ENCODE results near the gene CCDC85A. TPM values are rescaled to one million over a fixed set of nuclear protein-coding genes. Genes with fewer than 3 reads are reported as not detected.

Gene CCDC85A
- polyA plus RNA-seq, 1 of the 3 experiments (the other 2 are of a cell fraction), result 48.7 TPM

- H3K4me1 ChIP-seq (ENCODE audit: control insufficient read depth in 1 of 2, insufficient read depth in 2 of 2, low read depth in 1 of 2, low read length in 1 of 2), result peaks cover 0 to 24% of the 10 kb centered on the region in 2 experiments; a peak in 1 of 4 replicates
- peak overlapping the region in 1 of 2 experiments; percentile 73; a peak in 3 of 4 replicates for H3K27ac ChIP-seq (ENCODE audit: low read depth in 2 of 2, low read length in 1 of 2)
- H3K79me2 ChIP-seq (ENCODE audit: insufficient read depth), result peaks cover 100% of the 10 kb centered on the region
- POLR2A ChIA-PET, result no interaction called here
- TF ChIP-seq EP300 (IDR thresholded peaks at IDR 0.05; ENCODE audit: borderline replicate concordance in 1 of 2, low read depth in 1 of 2, low read length in 1 of 2), result peak in 1 of 2 experiments; percentile 56; a peak in 1 of 4 replicates
- TF ChIP-seq SIN3A (IDR thresholded peaks at IDR 0.05; ENCODE audit: borderline replicate concordance, low read depth, low read length), result no peak
- TF ChIP-seq PBX3 (IDR thresholded peaks at IDR 0.05), result peak; percentile 52
- TF ChIP-seq JUND (IDR thresholded peaks at IDR 0.05), result peak; percentile 38
- TF ChIP-seq RXRA (IDR thresholded peaks at IDR 0.05; ENCODE audit: borderline replicate concordance, low read depth), result no peak
- peak; percentile 68; the same call in 1 of the 2 replicates for TF ChIP-seq TCF12 (IDR thresholded peaks at IDR 0.05)
- no peak for TF ChIP-seq GABPA (IDR thresholded peaks at IDR 0.05; ENCODE audit: low read depth)
- TF ChIP-seq REST (IDR thresholded peaks at IDR 0.05; ENCODE audit: low read depth, low read length), result no peak
- TF ChIP-seq USF1 (IDR thresholded peaks at IDR 0.05; ENCODE audit: borderline replicate concordance, low read depth), result 0 out of 2 replicates have a peak, but pooled peaks have one; percentile 13
- H3K4me3 ChIP-seq (ENCODE audit: low read depth in 2 of 2, low read length in 1 of 2), result no peak overlapping the region
- H3K9me2 ChIP-seq, result no peaks in the 10 kb centered on the region
- peaks cover 28 to 76% of the 10 kb centered on the region in 2 experiments for H3K36me3 ChIP-seq (replicated peaks in 1 of 2; ENCODE audit: control insufficient read depth in 1 of 2, insufficient read depth in 2 of 2, low read length in 1 of 2)
- no peaks in the 10 kb centered on the region for H3K9me3 ChIP-seq
- no peak for DNase-seq
- H3K9ac ChIP-seq, result peak overlapping the region; percentile 15; the same call in 1 of the 2 replicates
- H3F3A ChIP-seq (replicated peaks; ENCODE audit: insufficient read depth), result peaks cover 50% of the 10 kb centered on the region
- 2% methylated on average over 1 of the region's 1 CpG for WGBS (ENCODE audit: low lambda C conversion rate)
- peaks cover 66% of the 10 kb centered on the region for H4K20me1 ChIP-seq (ENCODE audit: insufficient read depth)
- H2AFZ ChIP-seq (ENCODE audit: low read depth), result no peak overlapping the region
- peak overlapping the region; percentile 53; the same call in 1 of the 2 replicates for H3K4me2 ChIP-seq
- H3K27me3 ChIP-seq (ENCODE audit: insufficient read depth), result no peaks in the 10 kb centered on the region
- CTCF ChIA-PET, result interaction anchor here (1.0 to 1.4 kb wide), 2 partner anchors 24 to 130 kb away, joined by 3 to 8 read pairs; partner anchors contain the start of gene CCDC85A
These were observed 24.0 kb downstream of the CCDC85A start for GRCh38 chr2:56207760-56208159.

GRCh38 chr2:56208380-56208779 lies 24.6 kb downstream of the CCDC85A start:
- peaks cover 57% of the 10 kb centered on the region for H3F3A ChIP-seq (replicated peaks; ENCODE audit: insufficient read depth)
- CTCF ChIA-PET, result interaction anchor here (1.2 kb wide), 1 partner anchor 24 kb away, joined by 4 read pairs; the partner anchor contains the start of gene CCDC85A
- POLR2A ChIA-PET, result no interaction called here

More at GRCh38 chr2:56208380-56208779, 24.6 kb downstream of the CCDC85A start:
- no peaks in the 10 kb centered on the region for H3K27me3 ChIP-seq (ENCODE audit: insufficient read depth)
- H3K36me3 ChIP-seq (replicated peaks in 1 of 2; ENCODE audit: control insufficient read depth in 1 of 2, insufficient read depth in 2 of 2, low read length in 1 of 2), result peaks cover 26 to 77% of the 10 kb centered on the region in 2 experiments
- no peaks in the 10 kb centered on the region for H3K9me3 ChIP-seq
- no peak for TF ChIP-seq RFX5 (IDR thresholded peaks at IDR 0.05; ENCODE audit: low read length)
- no peak for TF ChIP-seq RXRA (IDR thresholded peaks at IDR 0.05; ENCODE audit: borderline replicate concordance, low read depth)
- TF ChIP-seq ELF1 (IDR thresholded peaks at IDR 0.05), result no peak
- no peak for TF ChIP-seq USF2 (IDR thresholded peaks at IDR 0.05; ENCODE audit: borderline replicate concordance, low read depth, low read length)
- H3K9me2 ChIP-seq, result no peaks in the 10 kb centered on the region
- peaks cover 100% of the 10 kb centered on the region for H3K79me2 ChIP-seq (ENCODE audit: insufficient read depth)
- H3K4me3 ChIP-seq (ENCODE audit: low read depth in 2 of 2, low read length in 1 of 2), result no peak overlapping the region
- no peak overlapping the region for H2AFZ ChIP-seq (ENCODE audit: low read depth)
- DNase-seq, result no peak
- no peak overlapping the region; the same call in 1 of the 2 replicates for H3K4me2 ChIP-seq
- H4K20me1 ChIP-seq (ENCODE audit: insufficient read depth), result peaks cover 65% of the 10 kb centered on the region
- H3K27ac ChIP-seq (ENCODE audit: low read depth in 2 of 2, low read length in 1 of 2), result peak overlapping the region in 1 of 2 experiments; percentile 73; a peak in 3 of 4 replicates
- H3K4me1 ChIP-seq (ENCODE audit: control insufficient read depth in 1 of 2, insufficient read depth in 2 of 2, low read depth in 1 of 2, low read length in 1 of 2), result peaks cover 0 to 24% of the 10 kb centered on the region in 2 experiments; a peak in 1 of 4 replicates
- no peak overlapping the region for H3K9ac ChIP-seq
- WGBS (ENCODE audit: low lambda C conversion rate), result 11% methylated on average over 1 of the region's 1 CpG

Data from SK-N-SH (cell line).